Kidney (tissue), 14 donors: ENCODE results near the gene SP9. TPM values are rescaled to one million over a fixed set of nuclear protein-coding genes. Genes with fewer than 3 reads are reported as not detected.
A peak's percentile ranks its signal among the peaks of the same experiment; 100 is the strongest.

Source experiments
- DNase-seq, 5 donors: peaks; one replicate each; pipeline ENCODE4 v3.0.0-alpha.2; 2013 to 2020
- FAIRE-seq: peaks from 2 replicates; lab custom pipeline; 2012; peaks lifted over from hg19 to GRCh38; lab: Jason Lieb, UNC
- H3K27ac ChIP-seq, 2 donors: one replicate each; pipeline ENCODE4 v1.7.0; 2013; ENCODE audit warnings: low read depth in 2 of 2, low read length in 2 of 2, inconsistent platforms in 1 of 2
- H3K27me3 ChIP-seq: one replicate; pipeline ENCODE4 v1.7.1; 2013; ENCODE audit warnings: low read length, inconsistent platforms; ENCODE audit not compliant: control insufficient read depth, insufficient read depth
- H3K36me3 ChIP-seq, 3 donors: one replicate each; pipeline versions ENCODE4 v1.7.0 to v1.7.1; 2013; ENCODE audit warnings: low read length in 3 of 3, control low read depth in 1 of 3, inconsistent platforms in 1 of 3; ENCODE audit not compliant: insufficient read depth in 3 of 3, control insufficient read depth in 2 of 3
- H3K4me1 ChIP-seq, 3 donors: one replicate each; pipeline versions ENCODE4 v1.7.0 to v1.7.1; 2013; ENCODE audit warnings: low read length in 3 of 3, inconsistent platforms in 1 of 3, low read depth in 1 of 3; ENCODE audit not compliant: control insufficient read depth in 2 of 3, insufficient read depth in 2 of 3
- H3K4me3 ChIP-seq, 3 donors: one replicate each; pipeline versions ENCODE4 v1.7.0 to v1.8.1; 2013; ENCODE audit warnings: low read length in 3 of 3, control low read depth in 1 of 3, inconsistent platforms in 1 of 3
- H3K9ac ChIP-seq, 3 donors: one replicate each; pipeline versions ENCODE4 v1.7.0 to v1.7.1; 2013; ENCODE audit warnings: low read length in 3 of 3, control low read depth in 1 of 3, inconsistent platforms in 1 of 3
- H3K9me3 ChIP-seq, 3 donors: one replicate each; pipeline versions ENCODE4 v1.7.0 to v1.7.1; 2013; ENCODE audit warnings: low read length in 3 of 3, control low read depth in 1 of 3, inconsistent platforms in 1 of 3; ENCODE audit not compliant: control insufficient read depth in 2 of 3, insufficient read depth in 1 of 3
- intact Hi-C: fragments of 100-400 bp; cut with DNase I; formaldehyde crosslinking; loops from one replicate; pipeline ENCODE4 v1.11.1; 2022
- polyA plus RNA-seq: library from polyadenylated mRNA; stranded (reverse); fragments of 350-450 nt; fragmentation: Illumina TruSeq; extraction: RNeasy Lipid Tissue Mini Kit (QIAGEN cat#74804); gene quantifications from one replicate; pipeline ENCODE4 v1.2.3, GENCODE V29; 2014; ENCODE audit warnings: low read depth, low replicate concordance; ENCODE audit not compliant: insufficient read depth
- total RNA-seq: library from RNA; stranded (reverse); fragmentation: NEBNext Ultra II Directional; extraction: Animal tissue kit (Norgen Biotek cat#: 25700); gene quantifications from one replicate; pipeline ENCODE4 v1.2.1, GENCODE V29; 2021
- TF ChIP-seq, protein P1 (sequence below): IDR thresholded peaks from 3 replicates; pipeline ENCODE4 v1.5.1; 2012; ENCODE audit warnings: mild to moderate bottlenecking, moderate library complexity, borderline replicate concordance; ENCODE audit not compliant: insufficient read depth; ENCODE audit errors: extremely low read depth
- donor health status: control.
- donor health status: control.
- donor health status: control.
- donor health status: control.
- donor health status: control.
- donor health status: DM: yes; HTN: yes; CAD: no.
- donor health status: Normal renal cell carcinoma (clear cell type).

SP9 gene
- total and polyA plus RNA-seq, 2 donors from 2014 or later, result not detected

DNA sequence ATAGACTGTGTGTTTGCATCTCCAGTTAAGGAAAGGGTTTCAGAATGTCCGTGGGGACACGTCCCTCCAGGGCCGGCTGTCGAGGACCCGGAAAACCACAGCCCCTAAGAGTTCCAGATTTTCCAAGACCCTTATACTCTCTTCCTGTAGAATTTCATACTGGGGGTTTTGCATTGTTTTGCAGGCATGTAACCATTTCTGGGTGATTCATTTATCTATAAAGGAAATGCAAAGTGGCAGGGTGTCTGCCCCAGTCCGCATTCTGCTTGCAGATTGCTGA, 8.5 kb downstream of the SP9 start:
- Histone ChIP-seq H3K9me3 (peaks cover 0 to 4% (median 0%) of the 10 kb centered on the region in 3 donors), H3K4me3 (no peak overlapping the region), H3K36me3 (peaks cover 0 to 3% (median 0%) of the 10 kb centered on the region in 3 donors), H3K27me3 (peaks cover 50% of the 10 kb centered on the region), H3K9ac (no peak overlapping the region), H3K4me1 (peaks cover 0 to 5% (median 0%) of the 10 kb centered on the region in 3 donors), H3K27ac (no peak overlapping the region)
- no peak for FAIRE-seq
- intact Hi-C loops, result no loop called here
- DNase-seq, result peak in 3 of 5 donors; percentile 10 to 47 (median 36)
- TF ChIP-seq, protein P1, sequence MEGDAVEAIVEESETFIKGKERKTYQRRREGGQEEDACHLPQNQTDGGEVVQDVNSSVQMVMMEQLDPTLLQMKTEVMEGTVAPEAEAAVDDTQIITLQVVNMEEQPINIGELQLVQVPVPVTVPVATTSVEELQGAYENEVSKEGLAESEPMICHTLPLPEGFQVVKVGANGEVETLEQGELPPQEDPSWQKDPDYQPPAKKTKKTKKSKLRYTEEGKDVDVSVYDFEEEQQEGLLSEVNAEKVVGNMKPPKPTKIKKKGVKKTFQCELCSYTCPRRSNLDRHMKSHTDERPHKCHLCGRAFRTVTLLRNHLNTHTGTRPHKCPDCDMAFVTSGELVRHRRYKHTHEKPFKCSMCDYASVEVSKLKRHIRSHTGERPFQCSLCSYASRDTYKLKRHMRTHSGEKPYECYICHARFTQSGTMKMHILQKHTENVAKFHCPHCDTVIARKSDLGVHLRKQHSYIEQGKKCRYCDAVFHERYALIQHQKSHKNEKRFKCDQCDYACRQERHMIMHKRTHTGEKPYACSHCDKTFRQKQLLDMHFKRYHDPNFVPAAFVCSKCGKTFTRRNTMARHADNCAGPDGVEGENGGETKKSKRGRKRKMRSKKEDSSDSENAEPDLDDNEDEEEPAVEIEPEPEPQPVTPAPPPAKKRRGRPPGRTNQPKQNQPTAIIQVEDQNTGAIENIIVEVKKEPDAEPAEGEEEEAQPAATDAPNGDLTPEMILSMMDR, result no peak

DNA sequence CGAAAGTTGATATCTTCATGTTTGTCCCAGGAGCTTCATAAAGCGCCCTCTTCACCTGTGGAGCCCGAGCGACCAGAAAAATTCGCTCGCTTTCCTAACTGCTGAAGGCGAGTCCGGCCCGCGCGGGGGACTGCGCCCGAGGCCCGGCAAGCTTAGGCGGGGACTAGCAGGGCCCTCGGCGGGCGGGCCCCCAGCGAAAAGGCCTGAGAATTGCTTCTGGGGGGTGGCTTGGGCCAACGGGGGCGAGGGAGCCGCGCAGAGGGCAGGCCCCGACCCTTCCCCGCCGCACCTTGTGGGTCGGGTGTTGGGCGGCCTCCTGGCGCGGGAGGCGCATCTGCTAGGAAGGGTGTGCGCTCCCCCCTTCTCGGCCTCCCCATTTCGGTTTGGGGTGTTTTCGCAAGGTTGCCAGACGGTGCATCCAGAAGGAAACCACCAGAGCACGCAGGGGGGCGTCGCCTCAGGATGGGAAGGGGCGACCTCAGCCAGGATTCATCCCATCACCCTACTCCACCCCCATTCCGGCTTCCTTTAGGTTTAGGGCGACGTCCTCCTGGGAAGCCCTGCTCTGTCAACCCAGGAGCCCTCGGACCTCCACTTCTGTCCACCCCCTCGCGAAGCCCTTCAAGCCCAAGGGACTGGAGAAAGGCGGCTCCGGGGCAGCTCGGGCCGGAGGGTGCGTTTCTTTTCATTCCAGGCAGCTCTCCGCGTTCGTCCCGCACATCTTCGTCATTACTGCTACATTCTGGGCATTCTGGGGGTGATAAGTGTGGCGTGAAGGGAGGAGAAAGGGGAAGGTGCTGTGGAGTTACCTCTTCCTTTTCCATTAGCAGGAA, 9.1 kb downstream of the SP9 start:
- Histone ChIP-seq H3K4me1 (peaks cover 0 to 5% (median 0%) of the 10 kb centered on the region in 3 donors), H3K27ac (no peak overlapping the region), H3K9ac (no peak overlapping the region), H3K27me3 (peaks cover 44% of the 10 kb centered on the region), H3K36me3 (peaks cover 0 to 8% (median 0%) of the 10 kb centered on the region in 3 donors), H3K4me3 (no peak overlapping the region), H3K9me3 (peaks cover 0 to 4% (median 0%) of the 10 kb centered on the region in 3 donors)
- TF ChIP-seq, protein P1, result no peak
- no peak for FAIRE-seq
- peak in 4 of 5 donors; percentile 12 to 58 (median 32) for DNase-seq
- intact Hi-C loops, result no loop called here

DNA sequence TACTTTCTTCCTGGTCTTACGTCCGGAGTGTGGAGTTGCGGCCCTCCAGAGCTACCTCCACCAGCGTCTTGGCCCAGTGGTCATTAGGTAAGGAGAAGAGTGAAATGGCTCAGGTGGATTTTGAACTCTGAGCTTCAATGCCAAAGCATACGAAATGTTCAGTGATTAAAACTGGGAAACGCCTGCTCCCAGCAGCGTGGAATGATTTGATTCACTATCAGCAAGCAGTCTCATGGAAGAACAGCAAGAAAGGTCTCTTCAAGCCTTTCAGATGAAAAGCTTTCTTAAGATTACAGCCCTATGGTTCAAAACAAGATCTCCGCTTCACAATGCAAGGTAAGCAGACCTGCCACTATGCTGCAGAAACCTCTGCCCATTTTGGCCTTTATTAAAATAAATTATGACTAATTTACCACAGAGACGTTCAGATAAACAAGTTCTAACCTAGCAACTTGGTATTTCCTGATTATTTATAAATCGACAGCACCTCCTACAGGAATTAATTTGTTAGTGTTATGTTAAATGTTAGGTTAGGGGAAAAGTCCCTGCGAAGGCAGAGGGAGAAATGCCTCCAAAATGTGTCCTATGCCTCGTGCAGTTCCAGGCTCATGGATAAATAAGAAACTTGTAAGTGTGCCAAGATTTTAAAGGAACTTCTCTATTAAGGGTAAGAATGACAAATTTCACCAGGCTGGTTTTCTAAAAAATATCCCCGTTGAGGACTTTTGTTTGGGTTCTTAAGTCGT, 10.1 kb downstream of the SP9 start:
- Histone ChIP-seq H3K9ac (no peak overlapping the region), H3K36me3 (peaks cover 0 to 9% (median 0%) of the 10 kb centered on the region in 3 donors), H3K27ac (no peak overlapping the region), H3K9me3 (peaks cover 0 to 4% (median 0%) of the 10 kb centered on the region in 3 donors), H3K27me3 (peaks cover 34% of the 10 kb centered on the region), H3K4me1 (peaks cover 0 to 5% (median 0%) of the 10 kb centered on the region in 3 donors), H3K4me3 (no peak overlapping the region)
- intact Hi-C loops, result no loop called here
- TF ChIP-seq, protein P1, result peak; percentile 27
- DNase-seq (peak in 3 of 5 donors; percentile 18 to 70 (median 64)), FAIRE-seq (no peak)
